ENCODE results near the gene MEGF9.

DNA sequence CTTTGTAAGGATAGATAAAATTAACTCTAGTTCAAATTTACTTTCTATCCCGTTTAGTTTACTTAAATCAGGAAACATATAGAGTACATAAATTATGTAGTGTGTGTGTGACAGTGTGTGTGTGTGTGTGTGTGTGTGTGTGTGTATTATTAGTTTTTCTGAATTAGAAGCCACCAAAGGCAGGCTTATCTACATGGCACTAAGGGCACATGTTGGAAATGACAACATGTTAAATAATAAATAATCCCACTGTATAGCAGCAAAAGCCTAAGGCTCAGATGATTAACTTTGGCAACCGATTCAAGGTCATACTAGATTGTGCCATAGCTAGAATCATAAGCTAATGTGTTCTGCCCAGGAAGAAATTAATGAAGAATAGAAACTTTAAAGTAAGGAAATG lies 54.6 kb downstream of the MEGF9 start:
- no peak for TF ChIP-seq POLR2A (IDR thresholded peaks at IDR 0.05)
- TF ChIP-seq CTCF (IDR thresholded peaks at IDR 0.05), result no peak

Measured in thyroid gland (tissue), 4 donors.